NCI-H526 (cell line): Measurements from ENCODE around the gene PRKG1.
"Not testable (repeated sequence)": the region's sequence is repeated elsewhere in the genome, so short reads cannot be mapped to it uniquely, and the experiment has no call there.

Experiments used
- DNase-seq, 2 experiments: peaks; one replicate each; lab custom pipeline; 2025; lab: John Stamatoyannopoulos, UW

Gene PRKG1

DNA sequence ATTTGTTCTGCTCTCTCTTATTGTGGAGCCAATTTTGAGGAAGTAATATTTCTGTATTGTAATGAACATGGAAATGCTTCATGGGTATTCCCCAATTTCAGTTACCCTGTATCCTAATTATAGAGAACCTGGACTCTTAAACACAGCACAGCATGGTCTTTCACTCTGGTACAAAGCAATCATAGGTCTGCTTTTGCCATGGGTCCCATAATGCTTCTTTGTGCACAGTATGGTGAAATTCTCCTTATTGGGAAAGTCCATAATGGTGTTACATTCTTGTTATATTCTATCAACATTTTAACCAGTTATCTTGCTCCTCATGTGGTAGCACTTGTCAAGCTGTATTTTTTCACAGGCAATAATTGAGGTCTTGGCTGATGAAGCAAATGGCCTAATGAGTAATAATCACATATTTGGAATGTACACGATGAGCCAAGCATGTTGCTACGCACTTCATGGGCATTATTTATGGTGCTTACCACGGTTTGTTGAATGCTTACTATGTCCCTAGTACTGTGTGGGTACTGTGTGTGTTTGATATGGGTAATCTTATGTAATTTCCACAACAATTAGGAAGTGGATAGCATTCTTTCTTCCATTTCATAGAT lies 42.9 kb downstream of the PRKG1 start:
- no peak for DNase-seq

DNA sequence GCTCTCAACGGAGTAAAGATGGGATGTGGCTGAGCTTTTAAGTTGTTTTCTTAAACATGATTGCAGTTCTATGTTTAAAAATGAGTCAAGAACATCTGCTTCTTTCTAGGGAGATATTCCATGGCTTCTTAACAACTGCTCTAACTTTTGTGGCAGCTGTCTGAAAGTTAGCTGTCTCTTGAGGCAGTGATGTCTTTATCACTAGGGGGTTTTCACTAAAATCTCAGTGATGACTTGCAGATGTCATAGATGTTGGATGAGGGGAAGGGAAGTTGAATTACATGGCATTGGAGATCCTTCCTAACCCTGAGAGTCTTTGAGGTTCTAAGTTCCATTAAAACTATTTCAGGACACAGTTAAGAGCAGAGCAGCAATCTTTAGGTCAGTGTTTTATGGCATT lies 43.5 kb downstream of the PRKG1 start:
- DNase-seq, result no peak

DNA sequence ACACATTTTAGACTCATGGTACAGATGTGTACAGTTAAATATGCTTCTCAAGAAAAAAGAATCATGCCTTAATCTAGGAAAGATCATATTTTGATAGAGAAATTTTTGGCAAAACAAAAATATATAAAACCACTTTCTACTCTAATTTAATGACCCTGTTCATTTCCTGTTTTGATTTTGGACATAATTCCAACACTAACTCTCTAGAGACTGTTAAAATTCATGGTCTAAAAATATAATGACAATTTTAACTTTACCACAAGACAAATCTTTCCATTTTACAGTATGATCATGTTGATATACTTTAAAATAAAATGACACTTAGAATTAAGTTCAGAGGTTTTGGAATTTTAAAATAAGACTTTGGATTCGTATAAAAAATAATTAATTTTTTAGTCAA lies 45.2 kb downstream of the PRKG1 start:
- no peak for DNase-seq

DNA sequence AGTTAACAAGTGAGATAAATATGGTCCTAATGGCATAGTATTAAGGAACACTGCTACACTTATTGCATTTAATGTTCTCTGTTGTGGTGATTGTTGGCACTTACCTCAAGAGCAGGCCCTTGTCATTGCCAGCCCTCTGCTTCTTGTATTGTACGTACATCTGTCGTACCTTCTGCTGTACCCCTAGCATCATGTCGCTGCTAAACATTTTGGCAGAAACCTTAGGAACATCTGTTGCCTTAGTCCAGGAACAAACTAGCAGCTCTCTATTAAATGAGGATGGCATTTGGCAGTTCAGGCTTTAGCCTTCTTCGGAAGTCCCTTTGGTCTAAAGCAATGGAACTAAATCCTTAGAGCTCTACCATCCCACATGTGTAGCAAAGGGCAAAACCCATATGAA lies 47.6 kb downstream of the PRKG1 start:
- DNase-seq, result no peak

DNA sequence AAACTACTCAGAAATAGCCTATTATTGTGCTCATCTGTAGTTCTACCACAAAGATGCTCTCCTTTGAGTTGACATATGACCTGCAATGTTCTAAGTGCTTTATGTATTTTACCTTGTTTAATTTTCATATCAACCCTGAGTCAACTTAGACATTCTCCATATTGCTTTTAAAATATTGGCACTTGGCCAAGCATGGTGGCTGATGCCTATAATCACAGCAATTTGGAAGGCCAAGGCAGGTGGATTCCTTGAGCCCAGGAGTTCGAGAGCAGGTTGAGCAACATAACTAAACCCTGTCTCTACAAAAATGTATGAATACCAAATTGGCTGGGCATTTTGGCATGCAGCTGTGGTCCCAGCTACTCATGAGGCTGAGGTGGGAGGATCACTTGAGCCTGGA lies 50.6 kb downstream of the PRKG1 start:
- DNase-seq, result no peak

DNA sequence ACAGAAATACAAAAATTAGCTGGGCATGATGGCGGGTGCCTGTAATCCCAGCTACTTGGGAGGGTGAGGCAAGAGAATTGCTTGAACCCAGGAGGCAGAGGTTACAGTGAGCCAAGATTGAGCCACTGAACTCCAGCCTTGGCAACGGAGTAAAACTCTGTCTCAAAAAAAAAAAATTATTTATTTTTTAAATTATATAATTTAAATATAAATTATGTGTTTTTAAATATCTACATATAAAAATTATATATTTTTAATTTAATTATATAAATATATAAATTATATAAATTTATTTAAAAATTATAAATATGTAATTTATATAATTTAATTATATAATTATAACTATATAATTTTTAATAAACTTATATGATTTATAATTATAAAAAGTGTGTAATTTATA lies 51.2 kb downstream of the PRKG1 start:
- no peak for DNase-seq

DNA sequence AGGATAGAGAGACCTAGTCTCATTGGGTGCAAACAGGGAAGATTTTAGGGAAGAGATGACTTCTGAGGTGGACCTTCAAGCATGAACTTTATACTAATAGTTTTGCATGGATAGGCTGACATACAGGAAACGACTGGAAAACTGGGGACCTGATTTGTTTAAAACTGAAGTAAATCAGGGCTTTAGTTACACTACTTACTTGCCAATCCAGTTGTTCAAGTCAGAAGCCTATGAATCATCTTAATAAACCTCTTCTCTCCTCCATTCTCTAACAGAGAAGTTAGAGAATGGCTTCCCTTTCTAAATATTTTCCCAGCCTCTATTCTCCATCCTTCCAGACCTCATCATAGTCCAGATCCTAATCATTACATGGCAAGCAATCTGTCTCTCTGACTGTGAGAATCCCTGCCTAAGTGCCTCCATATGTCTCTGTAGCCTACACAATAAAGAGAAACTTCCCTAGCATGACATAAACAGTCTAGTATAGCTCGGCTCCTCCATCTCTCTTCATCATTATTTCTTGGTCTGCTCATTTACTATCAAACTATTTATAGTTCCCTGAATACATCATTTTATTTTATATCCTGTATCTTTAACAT lies 55.8 kb downstream of the PRKG1 start:
- no peak for DNase-seq

DNA sequence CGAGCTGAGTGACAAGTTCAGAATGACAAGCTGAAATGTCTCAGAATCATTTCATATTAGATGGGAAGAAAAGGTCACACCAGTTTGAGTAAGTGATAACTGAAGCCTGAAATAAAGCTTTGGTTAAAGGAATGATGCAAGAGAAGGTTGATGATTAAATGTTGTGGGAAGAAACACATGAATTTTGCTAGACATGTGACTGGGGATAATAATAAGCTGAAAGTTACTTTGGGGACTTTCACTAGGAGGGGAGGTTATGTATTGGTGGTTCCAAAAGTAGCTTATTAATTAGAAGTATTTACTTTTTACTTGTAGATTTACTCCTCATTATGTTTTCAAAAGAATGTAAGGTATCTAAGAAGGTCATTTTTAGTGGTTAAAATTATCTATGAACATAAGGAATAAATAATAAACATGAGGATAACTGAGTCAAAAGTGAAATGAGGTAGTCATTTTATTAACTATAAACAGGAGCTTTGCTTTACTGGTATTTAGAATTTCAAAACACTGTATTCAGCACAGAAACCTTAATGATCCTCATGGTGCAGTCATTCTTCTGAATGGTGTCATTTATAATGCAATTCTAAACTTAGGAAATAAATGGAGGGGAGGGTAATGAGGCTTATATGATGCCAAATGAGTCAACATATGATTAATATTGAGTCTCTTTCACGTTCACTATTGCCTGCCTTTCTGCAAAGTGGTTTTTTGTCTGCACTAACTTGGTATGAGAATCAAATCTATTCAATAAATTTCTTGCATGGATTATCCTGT lies 63.7 kb downstream of the PRKG1 start:
- no peak for DNase-seq

DNA sequence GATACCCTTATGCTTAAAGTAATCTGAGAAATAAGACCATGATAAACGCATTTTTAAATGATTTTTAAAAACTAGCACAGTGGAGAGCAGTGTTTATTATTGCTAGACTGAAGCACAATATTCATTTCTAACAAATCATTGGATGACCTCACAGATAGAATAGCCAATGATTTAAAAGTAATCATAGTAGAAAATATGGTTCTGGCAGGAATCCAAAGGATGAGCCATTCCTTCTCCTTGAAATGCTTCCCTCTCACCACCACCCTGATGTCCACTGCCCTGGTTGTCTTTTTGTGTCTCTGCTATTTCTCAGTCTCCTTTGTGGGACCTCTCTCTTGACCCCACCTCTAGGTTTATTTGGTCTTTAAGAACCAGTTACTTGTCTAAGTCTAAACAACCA lies 64.9 kb downstream of the PRKG1 start:
- no peak for DNase-seq

DNA sequence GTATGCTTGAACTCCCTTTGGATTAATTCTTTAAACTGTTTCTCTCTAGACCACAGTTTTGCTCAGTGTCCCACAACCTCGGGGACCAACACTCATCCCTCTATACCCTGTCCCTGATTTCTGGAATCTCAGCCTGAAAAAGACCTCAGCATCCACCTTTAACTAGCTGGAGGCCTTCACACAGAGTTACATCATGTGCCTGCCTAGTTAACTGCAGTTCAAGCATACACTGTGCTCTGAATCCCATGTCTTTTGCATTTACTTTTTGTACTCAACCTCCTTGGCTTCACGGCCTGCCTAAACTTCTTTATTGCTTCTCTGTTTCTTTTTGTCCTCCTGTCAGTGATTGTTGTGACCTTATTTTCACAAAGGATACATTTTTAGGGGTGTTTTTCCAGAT lies 66.7 kb downstream of the PRKG1 start:
- no peak for DNase-seq

DNA sequence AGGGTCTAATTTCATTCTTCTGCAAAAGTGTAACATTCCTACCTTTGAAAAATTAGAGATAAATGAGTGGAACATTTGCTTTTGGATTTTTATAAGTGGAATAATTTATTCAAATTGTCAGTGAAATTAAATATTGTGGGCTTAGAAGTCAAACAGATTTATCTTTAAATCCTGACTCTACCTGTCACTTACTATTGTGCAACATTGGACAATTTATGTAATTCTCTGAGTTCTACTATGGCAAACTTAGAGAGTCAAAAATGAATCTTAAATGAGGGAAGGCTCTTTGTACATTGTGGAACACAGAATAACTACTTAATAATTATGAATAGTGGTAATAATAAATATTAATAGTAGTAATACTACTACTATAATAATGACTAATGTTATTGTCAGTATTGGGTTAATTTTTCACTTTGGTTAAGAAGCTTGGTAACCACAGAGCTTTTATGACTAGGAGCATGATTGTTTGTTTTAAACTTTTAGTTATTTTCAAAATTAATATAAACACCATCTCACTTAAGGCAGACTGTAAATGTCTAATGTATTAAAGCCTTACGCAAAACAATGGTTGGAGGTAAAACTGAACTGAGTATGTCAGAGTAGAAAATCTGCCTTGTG lies 70.0 kb downstream of the PRKG1 start:
- DNase-seq, result no peak

DNA sequence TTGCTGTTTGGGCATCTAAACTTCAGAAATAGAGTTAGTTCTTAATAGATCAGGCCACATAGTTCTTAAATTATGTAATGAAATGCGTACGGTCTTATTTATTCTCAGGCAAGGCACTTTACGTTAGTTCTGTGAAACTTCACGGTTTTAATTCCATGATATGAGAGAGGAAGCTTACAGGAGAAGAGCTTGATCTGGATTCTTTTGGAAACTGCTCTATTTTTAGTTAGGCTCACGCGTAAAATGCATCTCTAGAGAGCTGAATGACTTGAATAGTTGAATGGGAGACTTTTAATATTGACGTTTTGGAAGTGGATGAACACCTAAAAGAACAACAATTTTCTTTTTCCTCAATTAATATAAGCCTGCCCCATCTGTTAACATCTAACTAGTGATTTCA lies 71.1 kb downstream of the PRKG1 start:
- no peak for DNase-seq

DNA sequence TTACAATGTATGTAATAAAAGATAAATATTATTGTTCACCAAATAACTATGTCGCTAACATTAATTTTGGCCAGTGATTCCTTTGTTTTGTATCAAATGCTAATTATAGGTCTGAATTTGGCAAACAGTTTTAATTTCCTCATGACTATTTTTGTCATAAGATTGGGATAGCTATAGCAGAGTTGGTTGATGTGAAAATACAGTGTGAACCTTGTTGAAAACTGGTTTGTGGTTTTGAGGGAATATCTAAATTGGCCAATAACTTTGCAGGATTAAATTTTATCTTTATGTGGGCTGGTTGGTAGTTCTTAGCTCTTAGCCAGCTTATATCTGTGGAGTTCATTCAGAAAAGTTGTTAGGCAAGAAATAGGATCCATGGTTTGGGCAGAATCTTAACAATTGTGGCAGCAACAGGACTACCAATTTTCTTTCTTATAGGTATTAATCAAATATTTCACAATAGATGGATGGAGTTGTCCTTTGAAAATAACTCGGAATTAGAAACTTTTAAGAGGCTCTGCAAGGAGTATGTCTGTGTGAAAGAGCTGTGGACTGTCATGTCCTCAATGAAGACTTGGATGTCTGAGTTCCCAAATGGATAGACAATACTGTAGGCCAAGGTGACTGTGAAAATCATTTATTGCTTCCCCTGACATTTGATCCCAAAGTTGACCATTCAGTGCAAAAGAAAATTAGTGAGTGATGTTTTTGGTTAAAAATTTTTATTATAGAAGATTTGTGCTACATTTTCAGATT lies 73.5 kb downstream of the PRKG1 start:
- DNase-seq, result no peak

DNA sequence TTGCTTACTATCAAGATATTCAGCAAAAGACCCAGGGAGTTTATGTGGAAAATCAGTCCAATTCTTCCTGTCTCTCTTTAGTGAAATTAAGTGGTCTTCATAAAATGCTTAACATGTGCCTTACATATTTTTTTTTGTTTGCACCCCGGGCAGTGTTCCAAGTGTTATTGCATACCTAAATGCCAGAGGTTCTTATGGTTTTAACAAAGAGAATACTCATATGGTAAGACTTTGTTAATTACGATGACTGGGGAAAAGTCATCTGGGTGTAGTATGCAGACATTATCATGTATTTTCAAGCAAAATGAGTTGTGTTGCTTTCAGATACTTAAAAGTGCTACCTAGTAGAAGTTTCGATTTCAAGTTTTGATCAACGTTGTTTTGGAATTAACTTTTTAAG lies 82.6 kb downstream of the PRKG1 start:
- DNase-seq, result no peak

DNA sequence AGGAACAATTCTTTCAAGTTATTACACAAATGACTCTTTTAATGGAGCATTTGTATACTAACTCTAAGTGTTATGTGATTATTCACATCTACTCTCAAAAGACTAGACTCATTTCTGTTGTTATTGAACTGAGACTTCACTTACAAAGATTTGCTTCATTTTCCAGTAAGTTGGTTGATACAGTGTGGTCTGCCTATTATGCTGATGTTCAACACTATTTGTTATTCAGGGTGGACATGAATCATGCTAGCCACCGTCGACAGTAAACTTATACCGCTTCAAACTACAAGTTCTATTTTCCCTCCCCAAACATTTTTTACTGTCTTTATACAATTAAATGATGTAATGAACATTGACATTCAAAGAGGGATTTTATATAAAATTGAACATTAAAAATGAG lies 84.5 kb downstream of the PRKG1 start:
- no peak for DNase-seq

DNA sequence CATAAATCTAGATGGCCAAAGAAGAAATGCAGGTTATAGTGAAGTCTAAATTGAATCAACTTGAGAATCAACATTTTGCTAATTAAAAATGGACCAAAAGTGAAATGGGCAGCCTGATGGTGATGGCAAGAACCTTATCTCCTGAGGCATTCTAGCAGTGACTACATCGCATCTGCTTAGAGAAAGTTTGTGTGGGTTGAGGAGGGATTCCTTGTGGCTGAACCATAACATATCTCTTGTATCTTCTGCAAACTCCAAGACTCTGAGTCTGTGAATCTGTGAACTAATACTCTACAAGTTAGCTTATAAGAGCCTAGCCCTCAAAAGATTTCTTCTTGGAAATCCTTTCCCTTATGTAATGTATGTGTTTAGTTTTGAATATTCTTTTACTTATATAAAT lies 85.6 kb downstream of the PRKG1 start:
- DNase-seq, result no peak

DNA sequence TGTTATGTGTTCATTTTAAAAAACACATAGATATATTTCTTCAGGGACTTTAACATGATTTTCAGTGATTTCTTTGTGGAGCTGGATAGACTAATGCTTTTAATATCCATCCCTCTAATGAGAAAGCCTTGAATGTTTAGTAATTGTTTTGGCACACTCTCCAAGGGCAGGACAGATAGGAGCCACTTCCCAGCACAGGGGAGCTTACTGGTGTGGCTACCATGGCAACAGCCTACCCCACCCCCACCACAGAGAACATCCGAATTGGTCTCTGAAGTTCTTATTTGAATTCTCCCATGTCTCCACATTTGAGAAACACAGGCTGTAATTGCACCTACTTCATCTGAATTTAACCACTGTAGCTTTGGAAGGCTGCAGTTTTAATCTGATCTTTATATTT lies 87.7 kb downstream of the PRKG1 start:
- DNase-seq, result no peak

DNA sequence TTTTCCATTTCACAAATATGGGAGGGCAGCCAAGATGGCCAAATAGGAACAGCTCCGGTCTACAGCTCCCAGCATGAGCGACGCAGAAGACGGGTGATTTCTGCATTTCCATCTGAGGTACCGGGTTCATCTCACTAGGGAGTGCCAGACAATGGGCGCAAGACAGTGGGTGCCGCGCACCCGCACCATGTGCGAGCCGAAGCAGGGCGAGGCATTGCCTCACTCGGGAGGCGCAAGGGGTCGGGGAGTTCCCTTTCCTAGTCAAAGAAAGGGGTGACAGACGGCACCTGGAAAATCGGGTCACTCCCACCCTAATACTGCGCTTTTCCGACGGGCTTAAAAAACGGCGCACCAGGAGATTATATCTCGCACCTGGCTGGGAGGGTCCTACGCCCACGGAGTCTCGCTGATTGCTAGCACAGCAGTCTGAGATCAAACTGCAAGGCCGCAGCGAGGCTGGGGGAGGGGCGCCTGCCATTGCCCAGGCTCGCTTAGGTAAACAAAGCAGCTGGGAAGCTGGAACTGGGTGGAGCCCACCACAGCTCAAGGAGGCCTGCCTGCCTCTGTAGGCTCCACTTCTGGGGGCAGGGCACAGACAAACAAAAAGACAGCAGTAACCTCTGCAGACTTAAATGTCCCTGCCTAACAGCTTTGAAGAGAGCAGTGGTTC lies 89.2 kb downstream of the PRKG1 start:
- DNase-seq, result not testable (repeated sequence)

DNA sequence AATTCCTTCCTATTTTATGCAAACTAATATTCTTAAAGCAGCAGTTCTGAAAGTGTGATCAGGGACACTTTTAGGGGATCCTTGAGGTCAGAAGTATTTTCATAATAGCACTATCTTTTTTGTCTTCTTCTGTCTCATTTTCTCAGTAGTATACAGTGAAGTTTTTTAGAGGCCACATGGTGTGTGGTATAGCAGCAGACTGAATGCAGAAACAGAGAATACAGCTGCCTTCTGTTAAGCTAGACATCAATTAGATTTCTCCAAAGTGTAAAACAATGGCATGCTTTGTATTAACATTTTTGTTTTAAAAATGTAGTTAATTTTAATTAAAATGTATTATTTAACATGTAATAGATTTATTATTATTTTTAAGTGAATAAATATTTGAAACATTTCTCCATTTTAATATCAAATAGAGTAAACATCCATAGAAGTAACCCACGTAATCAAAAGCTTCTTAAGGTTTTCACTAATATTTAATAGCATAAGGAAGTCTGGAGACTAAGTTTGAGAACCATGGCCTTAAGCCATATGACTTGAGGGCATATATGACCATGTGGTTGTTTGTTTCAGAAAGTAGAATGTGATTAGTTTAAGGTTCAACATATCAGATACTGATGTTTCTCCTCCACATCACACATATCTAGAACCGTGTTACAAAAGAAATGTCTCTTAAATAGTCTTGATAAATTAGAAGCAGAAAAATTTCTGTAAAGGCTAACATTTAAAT lies 94.0 kb downstream of the PRKG1 start:
- DNase-seq, result no peak

DNA sequence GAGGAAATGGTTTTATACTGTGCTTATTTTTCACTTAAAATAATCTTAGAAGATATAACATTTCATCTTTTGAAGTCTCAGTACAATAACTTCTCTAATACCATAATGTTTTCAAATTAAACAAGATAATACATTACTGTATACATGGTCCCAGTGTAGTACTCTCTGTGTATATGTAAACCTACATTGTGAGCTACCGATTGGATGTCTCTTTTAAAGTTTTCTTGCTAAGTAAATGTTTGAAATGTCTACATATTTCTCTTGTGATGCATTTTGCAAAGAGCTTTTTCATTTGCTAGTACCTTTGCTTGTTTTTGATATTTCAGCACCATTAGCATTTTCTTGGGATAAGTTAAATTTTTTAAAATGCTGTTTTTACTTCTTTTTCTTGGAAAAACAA lies 94.8 kb downstream of the PRKG1 start:
- DNase-seq, result no peak
